ENCODE results near the gene C6orf120.

DNA sequence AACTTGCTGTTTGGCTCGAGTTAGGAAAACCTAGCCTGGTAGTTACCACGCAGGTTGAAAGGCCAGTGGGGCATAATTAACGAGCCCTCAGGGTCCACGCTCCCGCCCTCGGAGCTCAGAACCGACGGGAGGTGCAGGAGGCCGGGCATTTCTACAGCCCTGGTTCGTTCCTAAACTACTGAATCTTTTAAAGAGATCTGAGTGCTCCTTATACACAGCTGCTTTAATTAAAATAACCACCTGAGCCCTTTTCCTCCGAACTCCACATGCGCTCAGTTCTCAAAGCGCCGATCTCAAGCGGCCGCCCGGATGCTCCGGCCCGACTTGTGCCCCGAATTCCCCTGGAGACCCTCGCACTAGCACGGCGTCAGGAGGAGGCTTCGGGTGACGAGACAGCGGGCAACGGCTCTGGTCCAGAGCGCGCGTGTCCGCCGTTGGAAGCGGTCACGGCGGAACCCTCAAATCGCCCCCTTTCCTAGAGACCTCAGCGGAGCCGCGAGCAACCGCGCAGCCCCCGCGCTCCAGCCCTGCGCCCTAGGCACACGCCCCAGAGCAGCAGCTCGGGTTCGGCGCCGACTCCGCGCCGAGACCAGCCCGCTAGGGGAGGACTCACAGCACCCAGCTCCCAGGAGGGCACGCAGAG, 494 bp upstream of the C6orf120 start:
- TF ChIP-seq EZH2 (IDR thresholded peaks at IDR 0.05; ENCODE audit: insufficient read depth, low read length): no peak
- TF ChIP-seq, protein P1, sequence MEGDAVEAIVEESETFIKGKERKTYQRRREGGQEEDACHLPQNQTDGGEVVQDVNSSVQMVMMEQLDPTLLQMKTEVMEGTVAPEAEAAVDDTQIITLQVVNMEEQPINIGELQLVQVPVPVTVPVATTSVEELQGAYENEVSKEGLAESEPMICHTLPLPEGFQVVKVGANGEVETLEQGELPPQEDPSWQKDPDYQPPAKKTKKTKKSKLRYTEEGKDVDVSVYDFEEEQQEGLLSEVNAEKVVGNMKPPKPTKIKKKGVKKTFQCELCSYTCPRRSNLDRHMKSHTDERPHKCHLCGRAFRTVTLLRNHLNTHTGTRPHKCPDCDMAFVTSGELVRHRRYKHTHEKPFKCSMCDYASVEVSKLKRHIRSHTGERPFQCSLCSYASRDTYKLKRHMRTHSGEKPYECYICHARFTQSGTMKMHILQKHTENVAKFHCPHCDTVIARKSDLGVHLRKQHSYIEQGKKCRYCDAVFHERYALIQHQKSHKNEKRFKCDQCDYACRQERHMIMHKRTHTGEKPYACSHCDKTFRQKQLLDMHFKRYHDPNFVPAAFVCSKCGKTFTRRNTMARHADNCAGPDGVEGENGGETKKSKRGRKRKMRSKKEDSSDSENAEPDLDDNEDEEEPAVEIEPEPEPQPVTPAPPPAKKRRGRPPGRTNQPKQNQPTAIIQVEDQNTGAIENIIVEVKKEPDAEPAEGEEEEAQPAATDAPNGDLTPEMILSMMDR (IDR thresholded peaks at IDR 0.05; ENCODE audit: insufficient read depth, low read depth, low read length): no peak
